ENCODE results near the gene CMPK2. TPM values are rescaled to one million over a fixed set of nuclear protein-coding genes. Genes with fewer than 3 reads are reported as not detected.

The CMPK2 gene
- total and polyA plus RNA-seq, 9 of the 15 experiments (the other 6 are each of a cell fraction or from before 2014, with no cell fraction given) = 2.6 to 10.5 (median 5.0) TPM

DNA sequence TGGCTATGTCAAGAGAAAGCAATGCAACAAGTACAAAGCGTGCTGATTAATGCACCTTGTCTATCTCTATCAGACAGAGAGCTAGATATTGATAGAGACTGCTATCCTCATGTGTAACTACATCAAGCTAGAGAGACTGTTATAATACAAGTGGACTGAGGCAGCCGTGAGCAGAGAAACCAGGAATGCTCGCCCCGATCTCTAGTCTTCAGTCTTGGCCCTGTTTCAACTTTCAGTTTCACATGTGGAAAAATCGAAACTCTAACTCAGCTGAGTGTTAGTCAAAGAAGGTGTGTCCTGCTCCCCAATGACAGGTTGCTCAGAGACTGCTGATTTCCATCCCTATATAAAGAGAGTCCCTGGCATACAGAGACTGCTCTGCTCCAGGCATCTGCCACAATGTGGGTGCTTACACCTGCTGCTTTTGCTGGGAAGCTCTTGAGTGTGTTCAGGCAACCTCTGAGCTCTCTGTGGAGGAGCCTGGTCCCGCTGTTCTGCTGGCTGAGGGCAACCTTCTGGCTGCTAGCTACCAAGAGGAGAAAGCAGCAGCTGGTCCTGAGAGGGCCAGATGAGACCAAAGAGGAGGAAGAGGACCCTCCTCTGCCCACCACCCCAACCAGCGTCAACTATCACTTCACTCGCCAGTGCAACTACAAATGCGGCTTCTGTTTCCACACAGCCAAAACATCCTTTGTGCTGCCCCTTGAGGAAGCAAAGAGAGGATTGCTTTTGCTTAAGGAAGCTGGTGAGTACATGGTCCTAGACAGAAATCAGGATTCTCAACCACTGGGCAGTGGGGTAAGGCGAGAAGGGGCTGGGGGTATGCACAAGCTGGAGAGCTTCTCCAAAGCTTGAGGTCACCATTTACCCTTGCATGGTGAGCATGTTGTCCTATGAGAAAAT lies 11.9 kb upstream of the CMPK2 start, which contains the start of gene RSAD2 (continued):
- TF ChIP-seq ZBTB11 (CRISPR knock-in tag; IDR thresholded peaks at IDR 0.05) (no peak), TAF9B (IDR thresholded peaks at IDR 0.05; ENCODE audit: partially characterized antibody) (peak; percentile 41), KAT2B (IDR thresholded peaks at IDR 0.05; ENCODE audit: low read depth, low read length) (no peak), ZBTB17 (CRISPR knock-in tag; IDR thresholded peaks at IDR 0.05) (no peak), HMG20A (CRISPR knock-in tag; conservative IDR thresholded peaks at IDR 0.05) (no peak), ZNF57 (CRISPR knock-in tag; IDR thresholded peaks at IDR 0.05) (no peak), ZNF280A (IDR thresholded peaks at IDR 0.05; ENCODE audit: low read depth, partially characterized antibody) (no peak), ETV5 (CRISPR knock-in tag; IDR thresholded peaks at IDR 0.05; ENCODE audit: low read depth) (no peak), ETS2 (tag; IDR thresholded peaks at IDR 0.05; ENCODE audit: borderline replicate concordance, poor library complexity, severe bottlenecking) (no peak), ATF1 (CRISPR knock-in tag; IDR thresholded peaks at IDR 0.05) (no peak), ATF1 (tag; IDR thresholded peaks at IDR 0.05) (no peak), SNIP1 (IDR thresholded peaks at IDR 0.05; ENCODE audit: low read depth) (no peak), HLTF (IDR thresholded peaks at IDR 0.05) (no peak), CC2D1A (IDR thresholded peaks at IDR 0.05) (no peak), ETV1 (tag; conservative IDR thresholded peaks at IDR 0.05; ENCODE audit: low read depth) (no peak)
- TF ChIP-seq, protein P1, sequence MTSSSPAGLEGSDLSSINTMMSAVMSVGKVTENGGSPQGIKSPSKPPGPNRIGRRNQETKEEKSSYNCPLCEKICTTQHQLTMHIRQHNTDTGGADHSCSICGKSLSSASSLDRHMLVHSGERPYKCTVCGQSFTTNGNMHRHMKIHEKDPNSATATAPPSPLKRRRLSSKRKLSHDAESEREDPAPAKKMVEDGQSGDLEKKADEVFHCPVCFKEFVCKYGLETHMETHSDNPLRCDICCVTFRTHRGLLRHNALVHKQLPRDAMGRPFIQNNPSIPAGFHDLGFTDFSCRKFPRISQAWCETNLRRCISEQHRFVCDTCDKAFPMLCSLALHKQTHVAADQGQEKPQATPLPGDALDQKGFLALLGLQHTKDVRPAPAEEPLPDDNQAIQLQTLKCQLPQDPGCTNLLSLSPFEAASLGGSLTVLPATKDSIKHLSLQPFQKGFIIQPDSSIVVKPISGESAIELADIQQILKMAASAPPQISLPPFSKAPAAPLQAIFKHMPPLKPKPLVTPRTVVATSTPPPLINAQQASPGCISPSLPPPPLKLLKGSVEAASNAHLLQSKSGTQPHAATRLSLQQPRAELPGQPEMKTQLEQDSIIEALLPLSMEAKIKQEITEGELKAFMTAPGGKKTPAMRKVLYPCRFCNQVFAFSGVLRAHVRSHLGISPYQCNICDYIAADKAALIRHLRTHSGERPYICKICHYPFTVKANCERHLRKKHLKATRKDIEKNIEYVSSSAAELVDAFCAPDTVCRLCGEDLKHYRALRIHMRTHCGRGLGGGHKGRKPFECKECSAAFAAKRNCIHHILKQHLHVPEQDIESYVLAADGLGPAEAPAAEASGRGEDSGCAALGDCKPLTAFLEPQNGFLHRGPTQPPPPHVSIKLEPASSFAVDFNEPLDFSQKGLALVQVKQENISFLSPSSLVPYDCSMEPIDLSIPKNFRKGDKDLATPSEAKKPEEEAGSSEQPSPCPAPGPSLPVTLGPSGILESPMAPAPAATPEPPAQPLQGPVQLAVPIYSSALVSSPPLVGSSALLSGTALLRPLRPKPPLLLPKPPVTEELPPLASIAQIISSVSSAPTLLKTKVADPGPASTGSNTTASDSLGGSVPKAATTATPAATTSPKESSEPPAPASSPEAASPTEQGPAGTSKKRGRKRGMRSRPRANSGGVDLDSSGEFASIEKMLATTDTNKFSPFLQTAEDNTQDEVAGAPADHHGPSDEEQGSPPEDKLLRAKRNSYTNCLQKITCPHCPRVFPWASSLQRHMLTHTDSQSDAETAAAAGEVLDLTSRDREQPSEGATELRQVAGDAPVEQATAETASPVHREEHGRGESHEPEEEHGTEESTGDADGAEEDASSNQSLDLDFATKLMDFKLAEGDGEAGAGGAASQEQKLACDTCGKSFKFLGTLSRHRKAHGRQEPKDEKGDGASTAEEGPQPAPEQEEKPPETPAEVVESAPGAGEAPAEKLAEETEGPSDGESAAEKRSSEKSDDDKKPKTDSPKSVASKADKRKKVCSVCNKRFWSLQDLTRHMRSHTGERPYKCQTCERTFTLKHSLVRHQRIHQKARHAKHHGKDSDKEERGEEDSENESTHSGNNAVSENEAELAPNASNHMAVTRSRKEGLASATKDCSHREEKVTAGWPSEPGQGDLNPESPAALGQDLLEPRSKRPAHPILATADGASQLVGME (CRISPR knock-in tag; IDR thresholded peaks at IDR 0.05) = no peak

Data from K562 (cell line).